Midbrain (tissue), 1 donor: ENCODE data around the gene SERPINA4.

Experiments
- DNase-seq: peaks from one replicate; lab custom pipeline; 2025; lab: John Stamatoyannopoulos, UW

The SERPINA4 gene

GRCh38 chr14:94615823-94616570 is 54.8 kb downstream of the SERPINA4 start:
- DNase-seq: no peak

GRCh38 chr14:94617366-94617941 is 56.2 kb downstream of the SERPINA4 start:
- no peak for DNase-seq

DNA sequence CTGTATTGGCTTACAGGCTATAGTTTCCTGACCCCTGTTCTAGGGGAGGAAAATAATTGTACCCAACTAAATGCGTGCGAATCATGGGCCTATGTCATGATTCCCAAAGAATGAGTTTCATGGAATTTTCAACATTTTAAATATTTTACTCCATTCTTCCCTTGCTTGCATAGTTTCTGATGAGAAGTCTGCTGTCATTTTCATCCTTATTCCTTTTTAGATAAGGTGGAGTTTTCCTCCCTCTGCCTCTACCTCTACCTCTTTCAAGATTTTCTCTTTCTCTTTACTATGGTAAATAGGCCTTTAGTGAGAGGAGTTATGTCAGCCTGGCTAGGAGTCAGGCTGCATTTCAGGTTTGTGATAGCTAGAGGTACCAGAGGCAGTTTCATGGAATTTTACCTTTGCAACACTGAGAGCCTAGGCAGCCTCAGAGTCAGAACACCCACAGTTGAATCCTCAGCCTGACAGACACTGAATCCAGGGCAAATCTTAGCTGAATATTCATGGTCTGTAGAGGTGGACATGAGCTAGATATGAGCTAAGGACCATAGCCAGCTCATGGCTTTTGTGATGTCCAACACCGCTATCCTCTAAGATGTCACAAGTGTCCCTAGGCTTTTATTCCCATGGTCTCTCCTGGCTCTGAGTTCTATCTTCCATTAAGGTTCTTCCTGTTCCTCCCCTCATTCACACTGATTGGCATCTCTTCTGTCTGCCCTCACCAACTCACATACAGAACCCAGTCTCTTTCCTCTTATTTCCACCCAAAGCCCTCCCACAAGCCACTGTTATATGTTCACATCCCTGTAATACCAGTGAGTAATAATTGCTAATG is 57.0 kb downstream of the SERPINA4 start:
- DNase-seq: no peak

GRCh38 chr14:94619297-94619696 is 58.1 kb downstream of the SERPINA4 start:
- DNase-seq: no peak
